Measurements from ENCODE around the gene NLGN1.
"Not testable (repeated sequence)": the region's sequence is repeated elsewhere in the genome, so short reads cannot be mapped to it uniquely, and the experiment has no call there.

The NLGN1 gene

GRCh38 chr3:173397161-173398110 lies at the start of gene NLGN1:
Gene NLGN1 (plus strand): TSS chr3:173397744.
- peak; percentile 72 for DNase-seq

- DNase-seq = no peak
Measured at GRCh38 chr3:173351886-173352285, 45.7 kb upstream of the NLGN1 start.

GRCh38 chr3:173353137-173353536 lies 44.4 kb upstream of the NLGN1 start:
- not testable (repeated sequence) for DNase-seq

- DNase-seq = no peak
Measured at GRCh38 chr3:173354124-173354523, 43.4 kb upstream of the NLGN1 start.

- no peak for DNase-seq
Measured at GRCh38 chr3:173371848-173372487, 25.6 kb upstream of the NLGN1 start.

- no peak for DNase-seq
Measured at GRCh38 chr3:173380681-173381080, 16.9 kb upstream of the NLGN1 start.

- not testable (repeated sequence) for DNase-seq
Measured at GRCh38 chr3:173381936-173382335, 15.6 kb upstream of the NLGN1 start.

GRCh38 chr3:173395073-173395411 lies 2.5 kb upstream of the NLGN1 start:
- peak; percentile 60 for DNase-seq

GRCh38 chr3:173395412-173396181 lies 1.9 kb upstream of the NLGN1 start:
- DNase-seq = peak; percentile 74

GRCh38 chr3:173396191-173397041 lies 1.1 kb upstream of the NLGN1 start:
- no peak for DNase-seq

GRCh38 chr3:173398111-173398479 lies 551 bp downstream of the NLGN1 start:
- no peak for DNase-seq

GRCh38 chr3:173399044-173399443 lies 1.5 kb downstream of the NLGN1 start:
- no peak for DNase-seq

- DNase-seq = no peak
Measured at GRCh38 chr3:173401369-173401768, 3.8 kb downstream of the NLGN1 start.

- no peak for DNase-seq
Measured at GRCh38 chr3:173402656-173403055, 5.1 kb downstream of the NLGN1 start.

GRCh38 chr3:173403376-173403775 lies 5.8 kb downstream of the NLGN1 start:
- no peak for DNase-seq

- DNase-seq = no peak
Measured at GRCh38 chr3:173404156-173404555, 6.6 kb downstream of the NLGN1 start.

- no peak for DNase-seq
Measured at GRCh38 chr3:173410436-173410835, 12.9 kb downstream of the NLGN1 start.

- DNase-seq = no peak
Measured at GRCh38 chr3:173410849-173411248, 13.3 kb downstream of the NLGN1 start.

- peak; percentile 9 for DNase-seq
Measured at GRCh38 chr3:173411375-173411973, 13.9 kb downstream of the NLGN1 start.

- no peak for DNase-seq
Measured at GRCh38 chr3:173416070-173416469, 18.5 kb downstream of the NLGN1 start.

GRCh38 chr3:173429076-173429475 lies 31.5 kb downstream of the NLGN1 start:
- DNase-seq = no peak

GRCh38 chr3:173429527-173429926 lies 32.0 kb downstream of the NLGN1 start:
- no peak for DNase-seq
